Measurements from ENCODE around the gene NAA20.

DNA sequence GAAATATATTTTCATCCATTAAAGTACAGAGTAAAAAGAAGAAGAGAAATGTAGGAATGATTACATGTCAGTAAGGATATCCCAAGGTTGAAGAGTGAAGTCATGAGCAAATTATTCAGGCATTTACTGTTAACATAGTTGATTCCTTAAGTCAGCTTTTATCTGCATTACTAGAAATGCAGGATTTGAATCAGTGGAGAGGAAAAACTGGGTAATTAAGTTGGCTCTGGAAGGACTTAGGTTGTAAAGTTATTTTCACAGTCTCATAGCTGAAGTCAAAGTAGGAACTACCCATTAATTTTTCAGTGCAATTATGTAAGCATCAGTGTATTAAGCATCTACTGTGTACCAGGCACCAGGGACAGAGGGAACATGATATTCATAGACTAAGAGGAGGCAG, 7.8 kb downstream of the NAA20 start:
- no peak for TF ChIP-seq ZNF274 (IDR thresholded peaks at IDR 0.05; ENCODE audit: low read depth, low read length)
- TF ChIP-seq YY1 (IDR thresholded peaks at IDR 0.05; ENCODE audit: insufficient read depth, insufficient read length), result no peak
- no peak for TF ChIP-seq SUZ12 (IDR thresholded peaks at IDR 0.05; ENCODE audit: extremely low read depth, insufficient read depth, insufficient read length)
